Stimulated activated CD4-positive, alpha-beta T cell treated with anti-CD3 and anti-CD28 coated beads, Interleukin-2, amount 100 ng/mL, for 4 hours (primary cell): Measurements from ENCODE around the gene NCEH1.
A peak's percentile ranks its signal among the peaks of the same experiment; 100 is the strongest.
"Not testable (repeated sequence)": the region's sequence is repeated elsewhere in the genome, so short reads cannot be mapped to it uniquely, and the experiment has no call there.

Source experiments
- DNase-seq: peaks from one replicate; pipeline ENCODE4 v3.0.0-alpha.2; 2020; ENCODE audit warnings: low read depth

Gene NCEH1

DNA sequence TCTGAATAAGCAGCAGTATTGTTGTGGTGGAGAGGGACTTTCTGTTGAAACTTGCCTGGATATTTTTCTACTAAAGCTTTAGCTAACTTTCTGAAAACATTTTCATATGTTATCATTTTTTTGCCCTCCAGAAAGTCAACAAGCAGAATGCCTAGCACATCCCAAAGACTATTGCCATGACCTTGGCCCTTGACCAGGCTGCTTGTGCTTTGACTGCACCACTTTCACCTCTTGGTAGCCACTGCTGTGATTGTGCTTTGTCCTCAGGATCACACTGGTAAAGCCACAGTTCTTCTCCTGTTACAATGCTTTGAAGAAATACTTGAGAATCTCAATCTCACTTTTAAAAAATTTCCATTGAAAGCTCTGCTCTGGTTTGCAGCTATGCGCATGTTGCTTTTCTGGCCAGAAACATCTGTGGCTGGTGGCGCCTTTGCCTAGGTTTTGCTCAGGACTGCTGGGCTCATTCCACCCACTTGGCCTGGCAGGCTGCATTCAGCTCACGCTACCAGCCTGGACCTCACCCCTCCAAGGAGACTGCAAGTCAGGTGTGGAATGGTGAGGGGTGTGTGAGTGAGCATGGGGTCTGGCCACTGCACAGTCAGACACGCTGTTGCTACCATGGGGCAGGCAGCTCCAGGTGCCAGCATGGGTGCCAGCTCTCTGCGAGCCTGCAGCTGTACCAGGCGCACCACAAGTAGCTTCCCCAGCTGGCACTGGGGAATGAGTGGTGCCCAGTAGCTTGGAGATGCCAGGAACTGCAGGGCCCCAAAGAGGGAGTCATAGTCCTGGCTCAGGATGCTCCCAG lies 97.8 kb downstream of the NCEH1 start:
- no peak for DNase-seq

DNA sequence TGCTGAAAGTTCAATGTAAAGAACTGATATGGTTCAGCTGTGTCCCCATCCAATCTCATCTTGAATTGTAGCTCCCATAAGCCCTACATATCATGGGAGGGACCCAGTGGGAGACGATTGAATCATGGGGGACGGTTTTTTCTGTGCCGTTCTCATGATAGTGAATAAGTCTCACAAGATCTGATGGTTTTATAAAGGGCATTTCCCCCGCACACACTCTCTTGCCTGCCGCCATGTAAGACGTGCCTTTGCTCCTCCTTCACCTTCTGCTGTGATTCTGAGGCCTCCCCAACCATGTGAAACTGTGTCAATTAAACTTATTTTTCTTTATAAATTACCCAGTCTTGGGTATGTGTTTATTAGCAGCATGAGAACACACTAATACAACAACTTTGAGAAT lies 101.1 kb downstream of the NCEH1 start:
- no peak for DNase-seq

DNA sequence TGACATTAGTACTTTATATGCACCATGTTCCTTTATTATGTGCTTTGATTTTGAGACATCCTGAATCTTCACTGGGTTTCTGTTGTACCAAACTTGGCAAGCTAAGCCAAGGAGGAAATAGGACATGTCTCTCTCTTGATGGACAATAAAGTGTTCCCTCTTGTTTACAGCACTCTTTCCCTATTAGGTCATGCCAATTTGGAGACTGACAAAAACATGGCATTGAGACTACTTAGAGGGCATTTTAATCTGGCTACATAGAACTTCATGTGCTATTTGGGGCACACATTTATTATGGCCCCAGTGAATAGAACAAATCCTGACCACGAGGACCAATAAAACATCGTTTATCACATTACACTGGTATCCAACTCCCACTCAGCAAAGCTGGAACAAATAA lies 102.3 kb downstream of the NCEH1 start:
- DNase-seq: no peak

DNA sequence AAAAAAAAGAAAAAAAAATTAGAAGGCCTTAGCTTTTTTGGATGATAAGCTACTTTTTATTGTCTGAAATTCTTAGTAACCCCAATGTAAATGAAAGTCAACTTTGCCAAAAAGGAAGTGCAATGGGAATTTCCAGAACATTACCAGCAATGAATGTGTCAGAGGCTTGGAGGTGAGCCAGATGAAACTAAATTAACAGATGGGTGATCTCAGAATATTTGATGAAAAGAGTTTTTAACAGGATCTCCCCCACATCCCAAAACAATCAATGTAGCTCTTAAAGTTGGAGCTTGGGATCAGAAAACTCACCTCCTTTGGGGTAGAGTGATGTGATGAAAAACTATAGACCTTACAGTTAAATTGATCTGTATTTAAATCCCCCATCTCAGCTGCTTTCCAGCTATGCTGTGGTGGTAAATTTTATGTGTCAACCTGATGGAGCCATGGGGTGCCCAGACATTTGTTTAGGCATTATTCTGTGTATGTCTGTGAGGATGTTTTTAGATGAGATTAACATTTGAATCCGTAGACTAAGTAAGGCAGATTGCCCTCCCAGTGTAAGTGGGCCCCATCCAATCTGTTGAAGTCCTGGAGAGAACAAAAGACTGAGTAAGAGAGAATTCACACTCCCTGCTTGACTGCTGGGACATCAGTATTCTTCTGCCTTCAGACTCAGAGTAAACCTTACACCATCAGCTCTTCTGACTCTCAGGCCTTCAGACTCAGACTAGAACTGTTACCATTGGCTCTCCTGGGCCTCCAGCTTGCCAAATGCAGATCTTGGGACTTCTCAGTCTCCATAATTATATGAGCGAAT lies 103.4 kb downstream of the NCEH1 start:
- no peak for DNase-seq

DNA sequence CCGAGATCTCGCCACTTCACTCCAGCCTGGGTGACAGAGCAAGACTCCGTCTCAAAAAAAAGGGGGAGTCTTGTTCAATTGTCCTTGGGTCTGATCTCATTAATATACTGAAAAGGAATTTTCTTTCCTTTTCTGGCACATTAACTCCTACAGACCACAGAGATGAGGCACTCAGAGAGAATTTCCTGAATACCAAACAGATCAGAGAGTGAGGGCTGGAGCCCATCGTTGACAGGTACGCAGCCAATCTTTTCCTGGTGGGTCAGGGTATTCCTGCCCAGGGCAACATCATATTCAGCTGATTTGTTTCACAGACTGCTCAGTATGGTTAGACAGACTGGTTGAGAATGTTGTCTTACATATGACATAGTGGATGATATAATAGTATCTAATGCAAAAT lies 104.8 kb downstream of the NCEH1 start:
- no peak for DNase-seq

DNA sequence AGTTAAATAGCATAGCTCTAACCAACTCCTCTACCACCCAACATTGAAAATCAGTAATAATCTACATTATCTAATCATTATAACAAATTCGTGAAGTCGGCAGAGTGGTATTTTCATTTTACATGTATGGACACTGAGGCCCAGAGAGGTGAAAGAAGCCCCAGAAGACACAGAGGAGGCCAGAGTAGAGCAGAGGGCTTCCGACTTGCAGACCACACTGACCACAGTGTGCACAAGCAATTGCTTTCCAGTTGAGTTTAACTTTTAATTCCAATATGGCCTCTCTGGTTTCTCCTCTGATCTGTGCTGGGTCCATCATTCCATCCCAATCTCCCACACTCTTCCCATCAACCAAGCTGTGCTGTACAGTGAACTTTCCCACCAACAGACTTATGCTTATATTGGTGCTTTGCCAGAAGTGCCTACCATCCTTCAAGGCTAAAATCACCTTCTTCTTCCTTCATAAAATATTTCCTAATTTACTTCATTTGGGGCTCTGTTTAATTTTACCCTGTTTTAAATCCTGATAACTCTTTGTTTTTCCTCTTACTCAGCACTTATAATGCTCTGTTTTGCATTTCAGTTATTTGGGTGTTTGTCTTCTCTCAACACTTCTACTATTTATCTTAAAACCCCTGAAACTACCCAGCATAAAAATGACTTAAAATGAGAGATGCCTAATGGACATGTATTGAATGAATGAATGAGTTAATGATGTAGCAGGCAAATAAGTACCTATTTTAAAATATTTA lies 105.8 kb downstream of the NCEH1 start:
- DNase-seq: no peak

DNA sequence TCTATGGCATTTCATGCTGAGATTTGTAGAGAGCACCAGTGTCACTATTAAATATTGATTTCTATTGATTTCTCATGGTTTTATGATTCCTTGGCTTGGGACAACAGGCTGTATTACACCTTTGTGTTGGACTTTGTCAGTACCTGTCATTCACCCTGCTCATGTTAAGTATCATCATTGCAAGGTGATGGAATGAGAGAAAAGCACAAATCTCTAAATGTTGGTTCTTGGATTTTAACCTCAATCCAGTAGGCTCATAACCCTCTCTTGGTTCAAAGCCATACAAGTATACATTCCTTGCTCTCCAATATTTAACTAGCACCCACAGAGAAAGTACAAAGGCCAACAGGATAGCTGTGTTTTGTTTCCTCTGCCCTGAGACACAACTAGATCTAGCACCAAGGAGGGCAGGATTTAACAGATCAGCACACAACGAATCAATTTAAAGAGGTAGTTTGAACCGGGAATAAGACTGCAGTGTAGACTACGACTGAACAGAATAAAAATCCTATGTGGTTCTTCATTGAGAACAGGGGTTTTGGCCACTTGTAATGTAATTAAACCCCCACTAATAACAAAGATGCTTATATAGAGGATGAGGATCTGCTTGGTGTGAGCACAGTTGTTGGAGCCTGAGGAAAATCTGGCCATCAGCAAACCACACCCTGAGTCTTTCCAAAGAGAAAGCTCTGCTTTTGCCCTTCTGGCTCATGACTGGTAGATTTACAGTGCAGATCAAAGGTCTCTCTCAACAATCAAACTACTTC lies 109.6 kb downstream of the NCEH1 start:
- no peak for DNase-seq

DNA sequence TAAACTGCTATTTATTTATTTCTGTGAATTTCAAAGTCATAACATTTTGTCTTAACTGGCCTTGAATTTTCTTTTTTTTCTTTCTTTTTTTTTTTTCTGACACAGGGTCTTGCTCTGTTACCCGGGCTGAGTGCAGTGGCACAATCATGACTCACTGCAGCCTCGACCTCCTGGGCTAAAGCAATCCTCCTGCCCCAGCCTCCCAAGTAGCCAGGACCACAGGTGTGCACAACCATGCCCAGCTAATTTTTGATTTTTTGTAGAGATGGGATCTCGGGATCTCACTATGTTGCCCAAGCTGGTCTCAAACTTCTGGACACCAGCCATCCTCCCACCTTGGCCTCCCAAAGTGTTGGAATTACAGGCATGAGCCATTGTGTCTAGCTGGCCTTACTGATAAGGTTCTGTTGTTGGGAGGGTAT lies 110.2 kb downstream of the NCEH1 start:
- no peak for DNase-seq

DNA sequence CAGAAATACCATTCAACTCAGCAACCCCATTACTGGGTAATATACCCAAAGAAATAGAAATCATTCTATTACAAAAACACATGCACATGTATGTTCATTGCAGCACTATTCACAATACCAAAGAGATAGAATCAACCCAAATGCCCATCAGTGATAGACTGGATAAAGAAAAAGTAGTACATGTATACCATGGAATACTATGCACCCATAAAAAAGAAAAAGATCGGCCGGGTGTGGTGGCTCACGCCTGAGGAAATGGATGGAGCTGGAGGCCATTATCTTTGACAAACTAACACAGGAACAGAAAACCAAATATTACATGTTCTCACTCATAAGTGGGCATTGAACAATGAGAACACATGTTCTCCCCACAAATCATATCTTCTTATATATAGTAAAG lies 112.0 kb downstream of the NCEH1 start:
- no peak for DNase-seq

DNA sequence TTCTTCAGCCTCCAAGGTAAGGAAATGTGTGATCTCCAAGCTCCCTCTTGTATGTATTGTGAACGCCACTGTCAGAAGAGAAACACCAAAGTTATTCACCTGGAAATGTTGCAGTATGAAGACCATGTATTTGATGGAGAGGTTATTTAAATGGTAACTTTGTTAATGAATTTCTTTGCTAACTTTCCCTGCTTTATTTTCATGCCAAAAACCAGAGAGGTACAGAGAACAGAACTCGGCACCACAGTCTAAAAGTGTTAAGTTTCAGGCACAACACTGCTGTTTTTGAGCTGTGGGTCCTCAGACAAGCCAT lies 114.5 kb downstream of the NCEH1 start:
- DNase-seq: no peak

DNA sequence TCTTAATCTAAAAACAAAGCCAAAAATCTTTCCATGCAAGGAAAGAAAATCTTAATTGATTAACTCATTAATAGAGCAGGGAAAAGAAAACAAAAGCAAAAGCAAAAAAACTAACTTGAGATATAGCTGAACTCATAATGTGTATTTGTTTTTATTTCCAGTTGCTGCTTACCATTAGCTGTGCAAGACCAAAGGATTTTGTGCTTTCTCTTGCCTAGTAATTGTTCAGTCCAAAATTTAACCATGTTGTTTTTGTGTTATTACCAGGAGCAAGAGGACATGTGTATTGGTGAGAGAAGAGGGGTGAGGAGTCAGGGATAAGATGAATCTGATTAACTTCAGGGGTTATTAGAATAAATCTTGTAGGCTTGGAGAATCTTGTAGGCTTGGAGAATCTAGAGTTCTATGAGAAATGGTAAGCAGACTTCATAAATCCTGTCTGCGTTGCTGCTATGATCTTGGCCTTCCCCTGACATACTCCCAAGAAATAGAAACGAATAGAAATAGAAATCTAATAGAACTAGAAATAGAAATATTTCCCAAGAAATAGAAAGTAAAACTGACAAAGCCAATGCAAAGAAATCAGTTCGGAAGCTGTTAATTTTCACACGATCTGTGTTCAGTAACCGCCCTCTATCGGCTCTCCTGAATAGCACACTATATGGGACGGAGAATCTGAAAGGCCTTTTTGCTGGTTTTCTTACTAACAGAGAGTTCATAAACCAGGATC lies 115.0 kb downstream of the NCEH1 start:
- DNase-seq: peak; percentile 45

DNA sequence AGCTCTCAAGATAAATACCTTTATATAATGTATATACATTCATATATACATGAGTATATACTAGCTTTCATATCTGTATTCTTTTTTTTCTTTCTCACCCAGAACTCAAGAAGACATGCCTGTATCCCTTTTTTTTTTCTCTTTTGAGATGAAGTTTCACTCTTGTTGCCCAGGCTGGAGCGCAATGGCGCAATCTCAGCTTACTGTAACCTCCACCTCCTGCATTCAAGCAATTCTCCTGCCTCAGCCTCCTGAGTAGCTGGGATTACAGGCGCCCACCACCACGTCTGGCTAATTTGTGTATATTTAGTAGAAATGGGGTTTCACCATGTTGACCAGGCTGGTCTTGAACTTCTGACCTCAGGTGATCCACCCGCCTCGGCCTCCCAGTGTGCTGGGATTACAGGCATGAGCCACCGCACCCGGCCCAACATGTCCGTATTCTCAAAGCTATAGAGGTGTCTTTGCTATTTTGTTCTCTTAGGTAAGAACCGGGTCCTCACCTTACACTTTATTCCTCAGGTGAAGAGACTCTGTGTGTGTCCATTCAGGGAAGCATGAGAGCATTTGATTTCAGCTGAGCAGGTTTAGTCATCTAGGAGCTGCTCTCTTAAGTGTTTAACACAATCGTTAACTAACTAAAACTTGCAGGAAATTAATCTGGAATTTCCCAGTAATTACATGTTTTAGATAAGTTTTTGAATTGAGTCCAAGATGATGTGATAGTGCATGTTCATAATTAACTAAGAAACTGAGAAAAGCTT lies 115.8 kb downstream of the NCEH1 start:
- DNase-seq: not testable (repeated sequence)

DNA sequence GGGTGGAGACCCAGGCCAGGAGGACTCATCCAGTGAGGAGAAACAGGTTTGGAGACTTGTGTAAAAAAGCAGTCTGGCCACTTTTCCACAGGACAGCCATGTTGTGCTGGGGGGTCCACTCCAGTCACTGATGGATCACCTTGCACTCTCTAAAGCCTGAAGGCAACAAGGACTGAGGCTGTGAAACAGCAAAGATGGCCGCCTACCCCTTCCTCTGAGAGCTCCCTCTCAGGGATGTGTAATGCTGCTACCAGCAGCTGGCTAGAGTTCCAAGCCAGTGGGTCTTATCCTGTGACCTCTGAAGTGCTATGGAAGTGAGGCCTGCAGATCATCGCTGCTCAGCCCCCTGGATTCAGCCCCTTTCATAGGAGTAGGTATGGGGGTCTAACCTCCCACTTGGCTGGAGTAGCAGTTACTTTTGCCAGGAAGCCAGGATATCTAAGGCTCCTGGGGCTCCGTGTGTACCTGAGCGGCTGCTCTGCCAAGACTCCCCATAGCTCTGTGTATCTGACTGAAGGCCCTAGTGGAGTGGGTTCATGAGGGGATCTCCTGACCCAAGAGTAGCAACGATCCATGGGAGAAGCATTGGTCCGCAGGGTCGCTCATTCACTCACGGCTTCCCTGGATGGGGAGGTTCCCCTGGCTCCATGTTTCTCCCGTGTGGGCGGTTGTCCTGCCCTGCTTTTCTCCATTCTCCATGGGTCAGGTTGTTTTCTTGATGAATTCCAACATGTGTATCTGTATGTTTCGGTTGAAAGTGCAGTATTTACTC lies 117.8 kb downstream of the NCEH1 start:
- no peak for DNase-seq

DNA sequence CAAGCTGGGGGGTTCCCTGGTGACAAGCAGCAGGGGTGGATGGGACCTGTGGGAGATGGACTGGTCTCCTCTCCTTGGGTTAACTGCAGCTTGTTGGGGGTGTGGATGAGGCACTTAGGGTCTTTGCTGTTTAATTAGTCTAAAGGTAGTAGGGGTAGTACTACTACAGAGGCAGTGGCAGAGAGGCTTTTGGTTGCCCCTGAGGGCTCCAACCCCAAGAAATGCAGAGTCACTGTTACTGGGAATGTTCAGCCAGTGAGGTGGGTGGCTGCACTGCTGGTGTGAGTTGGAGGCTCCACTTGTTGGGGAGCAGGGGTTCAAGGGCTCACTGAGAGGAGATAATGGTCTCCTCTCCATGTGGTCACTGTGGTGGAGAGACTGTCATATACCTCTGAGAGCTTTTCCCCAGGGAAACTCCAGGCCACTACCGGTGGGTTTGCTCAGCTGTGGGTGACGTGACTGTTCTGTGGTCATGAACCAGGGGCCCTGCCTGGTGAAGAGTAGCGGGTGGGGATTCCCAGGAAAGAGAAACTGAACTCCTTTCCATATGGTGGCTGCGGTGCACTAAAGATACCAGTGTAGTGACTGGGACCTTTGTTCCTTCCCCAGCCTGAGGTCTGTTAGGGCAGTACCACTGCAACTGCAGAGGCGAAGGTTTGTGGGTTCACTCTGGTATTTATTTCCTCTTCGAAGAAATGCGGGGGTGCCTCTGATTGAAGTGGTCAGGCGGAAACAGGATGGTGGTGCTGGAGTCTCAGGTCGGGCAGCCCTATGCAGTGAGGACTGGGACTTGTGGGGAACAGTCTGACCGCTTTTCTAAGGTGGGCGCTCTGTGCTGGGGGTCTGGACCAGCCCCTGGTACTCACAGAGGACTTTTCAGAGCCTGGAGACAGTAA lies 118.7 kb downstream of the NCEH1 start:
- peak; percentile 78 for DNase-seq

DNA sequence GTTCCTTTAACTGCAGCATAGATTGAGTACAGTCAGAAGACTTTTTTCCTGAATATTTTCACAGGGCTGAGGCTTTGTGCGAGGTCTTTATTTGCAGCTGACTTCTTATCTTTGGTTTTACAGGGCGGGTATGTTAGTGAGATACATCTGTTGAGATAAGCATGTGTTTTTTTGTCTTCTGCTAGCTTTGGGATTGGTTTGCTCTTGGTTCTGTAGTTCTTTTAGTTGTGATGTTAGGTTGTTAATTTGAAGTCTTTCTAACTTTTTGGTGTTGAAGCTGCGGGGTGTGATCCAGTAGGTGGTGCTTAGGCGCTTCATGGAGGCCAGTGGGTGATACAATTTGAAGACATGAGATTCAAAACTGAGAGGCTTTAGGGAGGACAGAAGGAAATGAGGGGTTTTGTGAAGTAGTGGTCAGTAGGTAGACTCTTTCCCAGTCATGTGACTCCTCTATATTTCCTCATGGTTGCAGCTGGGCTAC lies 119.7 kb downstream of the NCEH1 start:
- DNase-seq: no peak

DNA sequence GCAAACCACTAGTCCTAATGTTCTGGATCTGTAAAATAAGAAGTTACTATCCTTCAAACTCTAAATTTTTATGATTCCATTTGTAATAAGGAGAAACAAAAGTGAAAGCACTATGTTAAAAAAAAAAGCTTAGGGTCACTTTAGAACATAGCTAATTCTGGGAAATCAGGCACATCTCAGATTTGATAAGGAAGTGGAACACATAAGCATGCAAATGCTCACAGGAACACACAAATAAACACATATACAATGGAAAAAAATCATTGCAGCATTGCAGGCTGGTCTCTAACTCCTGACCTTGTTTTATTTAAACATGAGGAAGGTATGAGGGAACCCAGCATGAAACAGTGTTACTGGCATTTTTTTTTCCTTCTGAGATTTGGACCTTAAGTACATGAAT lies 124.4 kb downstream of the NCEH1 start:
- DNase-seq: no peak

DNA sequence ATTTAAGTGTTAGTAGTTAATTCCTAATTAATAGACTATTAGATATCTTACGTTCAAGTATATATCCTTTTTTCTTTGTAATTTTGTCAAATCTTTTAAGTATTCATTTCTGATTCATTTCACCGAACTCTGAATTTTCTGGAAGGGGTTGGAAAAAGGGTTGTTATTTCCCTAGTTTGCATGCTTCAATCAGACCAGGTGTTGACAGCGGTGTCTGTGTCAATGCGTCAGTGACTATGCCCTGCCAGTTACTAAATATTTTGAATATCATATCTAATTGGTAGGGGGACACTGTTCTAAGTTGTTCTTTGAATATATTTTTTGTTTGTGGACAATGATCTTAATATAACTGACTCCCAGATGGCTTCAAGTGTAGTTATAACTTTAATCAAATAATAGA lies 124.9 kb downstream of the NCEH1 start:
- DNase-seq: no peak

DNA sequence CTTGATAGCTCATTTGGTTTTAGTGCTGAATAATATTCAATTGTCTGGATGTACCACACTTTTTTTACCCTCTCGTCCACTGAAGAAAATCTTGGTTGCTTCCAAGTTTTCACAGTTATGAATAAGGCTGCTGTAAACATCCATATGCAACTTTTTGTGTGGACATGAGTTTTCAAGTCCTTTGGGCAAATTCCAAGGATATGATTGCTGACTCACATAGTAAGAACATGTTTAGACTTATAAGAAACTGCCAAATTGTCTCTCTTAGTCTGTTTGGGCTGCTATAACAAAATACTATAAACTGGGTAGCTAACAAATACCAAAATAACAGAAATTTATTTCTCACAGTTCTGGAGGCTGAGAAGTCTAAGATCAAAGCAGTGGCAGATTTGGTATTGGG lies 128.2 kb downstream of the NCEH1 start:
- no peak for DNase-seq

DNA sequence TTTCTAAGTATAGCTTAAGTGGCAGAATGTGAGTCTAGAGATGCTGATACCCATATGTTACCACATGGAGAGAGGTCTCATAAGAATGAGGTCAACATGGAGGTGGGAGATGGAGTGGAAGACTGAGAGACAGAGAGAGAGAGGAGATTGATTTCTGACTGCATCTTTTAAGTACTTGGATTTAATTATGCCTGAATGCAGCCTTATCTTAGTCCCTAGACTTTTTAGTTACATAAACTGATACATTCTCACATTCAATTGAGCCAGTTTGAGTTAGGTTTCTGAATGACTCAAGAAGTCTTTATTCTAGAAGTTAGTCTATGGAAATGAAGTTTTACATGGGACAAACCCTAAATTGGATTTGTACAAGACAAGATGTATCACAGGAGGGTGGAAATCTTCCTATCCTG lies 129.1 kb downstream of the NCEH1 start:
- DNase-seq: no peak
